ENCODE measurements around the gene ARHGEF26. TPM values are rescaled to one million over a fixed set of nuclear protein-coding genes. Genes with fewer than 3 reads are reported as not detected.

Gene ARHGEF26
- total RNA-seq, 1 experiment from 2014 or later: 20.8 TPM

- H3K36me3 ChIP-seq (ENCODE audit: control insufficient read depth, insufficient read depth, low read length): no peaks in the 10 kb centered on the region
- no peak for DNase-seq
- Mint-ChIP-seq H3K27ac (ENCODE audit: unreplicated experiment) (no peak overlapping the region), H3K36me3 (ENCODE audit: insufficient read depth, unreplicated experiment) (no peaks in the 10 kb centered on the region), H3K4me3 (ENCODE audit: unreplicated experiment) (no peak overlapping the region), H3K27me3 (ENCODE audit: insufficient read depth, unreplicated experiment) (no peaks in the 10 kb centered on the region), H3K4me1 (ENCODE audit: low read depth, unreplicated experiment) (peaks cover 8% of the 10 kb centered on the region), H3K9me3 (ENCODE audit: unreplicated experiment) (no peaks in the 10 kb centered on the region)
- intact Hi-C loops (cut with micrococcal nuclease; ENCODE audit: unreplicated experiment): no loop called here
- CTCF ChIA-PET: interaction anchor here (0.6 kb wide), 1 partner anchor 162 kb away, joined by 3 read pairs; no protein-coding TSS in a partner anchor
- POLR2A ChIA-PET: no interaction called here
- H3K4me1 ChIP-seq: peaks cover 11% of the 10 kb centered on the region
- no peaks in the 10 kb centered on the region for H3K27me3 ChIP-seq (replicated peaks; ENCODE audit: control insufficient read depth, insufficient read depth, low read length)
- no TSS peak for BruUV-seq (replicated peaks)
- TF ChIP-seq CTCF (IDR thresholded peaks at IDR 0.05; ENCODE audit: insufficient read depth in 1 of 2, low read depth in 1 of 2, low read length in 1 of 2, severe bottlenecking in 1 of 2, unreplicated experiment in 1 of 2): no peak
- no peaks in the 10 kb centered on the region for H3K9me3 ChIP-seq
- H3K4me3 ChIP-seq (ENCODE audit: low read depth, low read length): no peak overlapping the region
Measured at GRCh38 chr3:154094051-154094450, 27.1 kb upstream of the ARHGEF26 start.

GRCh38 chr3:154095832-154096421 lies 25.3 kb upstream of the ARHGEF26 start:
- Histone ChIP-seq H3K36me3 (ENCODE audit: control insufficient read depth, insufficient read depth, low read length) (no peaks in the 10 kb centered on the region), H3K4me3 (ENCODE audit: low read depth, low read length) (no peak overlapping the region), H3K9me3 (no peaks in the 10 kb centered on the region), H3K4me1 (no peaks in the 10 kb centered on the region), H3K27me3 (replicated peaks; ENCODE audit: control insufficient read depth, insufficient read depth, low read length) (no peaks in the 10 kb centered on the region)
- Mint-ChIP-seq H3K4me3 (ENCODE audit: unreplicated experiment) (no peak overlapping the region), H3K9me3 (ENCODE audit: unreplicated experiment) (no peaks in the 10 kb centered on the region), H3K4me1 (ENCODE audit: low read depth, unreplicated experiment) (no peaks in the 10 kb centered on the region), H3K27ac (ENCODE audit: unreplicated experiment) (no peak overlapping the region), H3K27me3 (ENCODE audit: insufficient read depth, unreplicated experiment) (no peaks in the 10 kb centered on the region), H3K36me3 (ENCODE audit: insufficient read depth, unreplicated experiment) (no peaks in the 10 kb centered on the region)
- no TSS peak for BruUV-seq (replicated peaks)
- intact Hi-C loops (cut with micrococcal nuclease; ENCODE audit: unreplicated experiment): loop anchor here (1.0 kb wide), 1 partner anchor 157 kb away; no protein-coding TSS in a partner anchor
- TF ChIP-seq CTCF (IDR thresholded peaks at IDR 0.05; ENCODE audit: insufficient read depth in 1 of 2, low read depth in 1 of 2, low read length in 1 of 2, severe bottlenecking in 1 of 2, unreplicated experiment in 1 of 2): peak; percentile 38 to 57
- POLR2A ChIA-PET: no interaction called here
- DNase-seq: no peak
- CTCF ChIA-PET: no interaction called here

- CTCF ChIA-PET: no interaction called here
Measured at GRCh38 chr3:154098376-154098775, 22.8 kb upstream of the ARHGEF26 start.

More at GRCh38 chr3:154098376-154098775, 22.8 kb upstream of the ARHGEF26 start:
- Histone ChIP-seq H3K36me3 (ENCODE audit: control insufficient read depth, insufficient read depth, low read length) (no peaks in the 10 kb centered on the region), H3K27me3 (replicated peaks; ENCODE audit: control insufficient read depth, insufficient read depth, low read length) (no peaks in the 10 kb centered on the region), H3K4me3 (ENCODE audit: low read depth, low read length) (no peak overlapping the region), H3K4me1 (no peaks in the 10 kb centered on the region), H3K9me3 (no peaks in the 10 kb centered on the region)
- Mint-ChIP-seq H3K9me3 (ENCODE audit: unreplicated experiment) (no peaks in the 10 kb centered on the region), H3K36me3 (ENCODE audit: insufficient read depth, unreplicated experiment) (no peaks in the 10 kb centered on the region), H3K4me1 (ENCODE audit: low read depth, unreplicated experiment) (no peaks in the 10 kb centered on the region), H3K27me3 (ENCODE audit: insufficient read depth, unreplicated experiment) (no peaks in the 10 kb centered on the region), H3K4me3 (ENCODE audit: unreplicated experiment) (no peak overlapping the region), H3K27ac (ENCODE audit: unreplicated experiment) (no peak overlapping the region)
- POLR2A ChIA-PET: no interaction called here
- BruUV-seq (replicated peaks): no TSS peak
- no peak for DNase-seq
- no peak for TF ChIP-seq CTCF (IDR thresholded peaks at IDR 0.05; ENCODE audit: insufficient read depth in 1 of 2, low read depth in 1 of 2, low read length in 1 of 2, severe bottlenecking in 1 of 2, unreplicated experiment in 1 of 2)
- intact Hi-C loops (cut with micrococcal nuclease; ENCODE audit: unreplicated experiment): no loop called here
